ENCODE measurements around the gene KCNIP3. TPM values are rescaled to one million over a fixed set of nuclear protein-coding genes. Genes with fewer than 3 reads are reported as not detected.

KCNIP3 gene
- total RNA-seq, 2 experiments from 2014 or later = 0.52 TPM; not detected in 1

- Histone ChIP-seq H3K27ac (ENCODE audit: low read depth in 1 of 2, low read length in 2 of 2) (no peak overlapping the region), H3K9me3 (ENCODE audit: control insufficient read depth in 1 of 2, insufficient read depth in 1 of 2, low read length in 2 of 2) (peaks cover 17 to 51% of the 10 kb centered on the region in 2 experiments), H3K36me3 (ENCODE audit: insufficient read depth, low read length) (no peaks in the 10 kb centered on the region), H3K4me1 (ENCODE audit: insufficient read depth, low read length) (no peaks in the 10 kb centered on the region), H3K4me3 (ENCODE audit: low read length) (no peak overlapping the region), H3K27me3 (ENCODE audit: control insufficient read depth in 1 of 2, insufficient read depth in 2 of 2, low read length in 2 of 2) (no peaks in the 10 kb centered on the region)
- Mint-ChIP-seq H3K9me3 (peaks cover 9% of the 10 kb centered on the region), H3K36me3 (ENCODE audit: low read depth) (no peaks in the 10 kb centered on the region), H3K4me1 (ENCODE audit: low read depth) (no peaks in the 10 kb centered on the region), H3K27me3 (no peaks in the 10 kb centered on the region), H3K27ac (no peak overlapping the region), H3K4me3 (no peak overlapping the region)
- ChIA-PET CTCF (no interaction called here), POLR2A (no interaction called here)
- intact Hi-C loops (cut with DNase I, micrococcal nuclease) = no loop called here
- no peak for TF ChIP-seq CTCF (IDR thresholded peaks at IDR 0.05)
- no peak for ATAC-seq (ENCODE audit: poor library complexity)
- DNase-seq = no peak
These were observed 4.4 kb upstream of the KCNIP3 start for GRCh38 chr2:95292623-95293260.

DNA sequence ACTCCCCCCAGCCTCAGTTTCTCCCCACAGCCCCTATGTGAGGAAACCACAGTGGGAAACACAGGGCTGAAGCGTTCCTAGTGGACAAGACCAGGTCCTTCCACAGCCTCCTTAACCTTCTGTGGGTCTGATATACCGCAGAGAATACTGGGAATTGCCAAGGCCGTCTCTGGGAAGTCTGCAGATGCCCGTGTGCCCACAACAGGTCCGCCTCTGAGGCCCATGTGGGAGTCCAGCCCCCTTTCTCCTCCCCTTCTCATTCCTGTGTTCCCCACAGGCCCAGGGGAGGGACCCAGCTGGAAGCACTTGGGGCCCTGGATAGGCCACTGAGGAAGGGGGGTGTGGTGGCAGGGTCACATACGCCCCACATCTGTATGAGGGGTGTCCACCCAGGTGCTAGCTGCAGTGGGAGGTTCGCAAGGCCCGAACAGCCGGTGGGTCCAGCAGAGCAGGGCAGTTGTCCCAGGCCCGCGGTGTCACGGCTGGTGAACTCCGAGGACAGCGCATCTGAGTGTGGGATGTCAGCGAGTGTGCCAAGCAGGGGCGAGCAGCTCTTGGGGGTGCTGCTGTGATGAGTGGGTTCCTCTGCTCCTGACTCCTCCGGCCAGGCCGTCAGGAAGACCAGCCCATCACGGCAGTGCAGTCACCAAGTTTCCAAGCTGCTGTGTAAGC, 2.4 kb upstream of the KCNIP3 start:
- Histone ChIP-seq H3K9me3 (ENCODE audit: control insufficient read depth in 1 of 2, insufficient read depth in 1 of 2, low read length in 2 of 2) (peaks cover 17 to 41% of the 10 kb centered on the region in 2 experiments), H3K27me3 (ENCODE audit: control insufficient read depth in 1 of 2, insufficient read depth in 2 of 2, low read length in 2 of 2) (no peaks in the 10 kb centered on the region), H3K4me3 (ENCODE audit: low read length) (no peak overlapping the region), H3K36me3 (ENCODE audit: insufficient read depth, low read length) (no peaks in the 10 kb centered on the region), H3K4me1 (ENCODE audit: insufficient read depth, low read length) (no peaks in the 10 kb centered on the region), H3K27ac (ENCODE audit: low read depth in 1 of 2, low read length in 2 of 2) (no peak overlapping the region)
- Mint-ChIP-seq H3K27me3 (no peaks in the 10 kb centered on the region), H3K27ac (no peak overlapping the region), H3K4me3 (no peak overlapping the region), H3K9me3 (peaks cover 9% of the 10 kb centered on the region), H3K36me3 (ENCODE audit: low read depth) (no peaks in the 10 kb centered on the region), H3K4me1 (ENCODE audit: low read depth) (no peaks in the 10 kb centered on the region)
- POLR2A ChIA-PET = no interaction called here
- ATAC-seq (ENCODE audit: poor library complexity) = no peak
- intact Hi-C loops (cut with DNase I, micrococcal nuclease) = no loop called here
- CTCF ChIA-PET = no interaction called here
- no peak for TF ChIP-seq CTCF (IDR thresholded peaks at IDR 0.05)
- DNase-seq = no peak

GRCh38 chr2:95295376-95295775, 1.8 kb upstream of the KCNIP3 start:
- POLR2A ChIA-PET = no interaction called here
- no peaks in the 10 kb centered on the region for H3K4me1 ChIP-seq (ENCODE audit: insufficient read depth, low read length)

More at GRCh38 chr2:95295376-95295775, 1.8 kb upstream of the KCNIP3 start:
- Histone ChIP-seq H3K36me3 (ENCODE audit: insufficient read depth, low read length) (no peaks in the 10 kb centered on the region), H3K27me3 (ENCODE audit: control insufficient read depth in 1 of 2, insufficient read depth in 2 of 2, low read length in 2 of 2) (no peaks in the 10 kb centered on the region), H3K9me3 (ENCODE audit: control insufficient read depth in 1 of 2, insufficient read depth in 1 of 2, low read length in 2 of 2) (peaks cover 11 to 34% of the 10 kb centered on the region in 2 experiments), H3K27ac (ENCODE audit: low read depth in 1 of 2, low read length in 2 of 2) (no peak overlapping the region), H3K4me3 (ENCODE audit: low read length) (no peak overlapping the region)
- H3K9me3 Mint-ChIP-seq = peaks cover 5% of the 10 kb centered on the region
- CTCF ChIA-PET = no interaction called here
- DNase-seq (no peak), ATAC-seq (ENCODE audit: poor library complexity) (no peak)
- intact Hi-C loops (cut with DNase I, micrococcal nuclease) = no loop called here
- no peak for TF ChIP-seq CTCF (IDR thresholded peaks at IDR 0.05)
- H3K36me3 Mint-ChIP-seq (ENCODE audit: low read depth) = no peaks in the 10 kb centered on the region
- H3K4me3 Mint-ChIP-seq = no peak overlapping the region
- no peaks in the 10 kb centered on the region for H3K4me1 Mint-ChIP-seq (ENCODE audit: low read depth)
- no peaks in the 10 kb centered on the region for H3K27me3 Mint-ChIP-seq
- H3K27ac Mint-ChIP-seq = no peak overlapping the region

Measured in CD4-positive, alpha-beta T cell (primary cell).